ENCODE results near the gene SSTR4.

The SSTR4 gene

GRCh38 chr20:23007462-23007861 lies 27.6 kb upstream of the SSTR4 start:
- no peak overlapping the region for H3K27ac ChIP-seq (ENCODE audit: low read depth, low read length)
- H3K4me3 ChIP-seq (ENCODE audit: low read length), result no peak overlapping the region
- no peaks in the 10 kb centered on the region for H3K36me3 ChIP-seq (ENCODE audit: control insufficient read depth, insufficient read depth, low read length)
- no peaks in the 10 kb centered on the region for H3K4me1 ChIP-seq (ENCODE audit: control insufficient read depth, insufficient read depth, low read length)
- no peak overlapping the region for H3K9ac ChIP-seq (ENCODE audit: low read length)
- H3K27me3 ChIP-seq (ENCODE audit: control insufficient read depth, insufficient read depth, low read length), result no peaks in the 10 kb centered on the region

DNA sequence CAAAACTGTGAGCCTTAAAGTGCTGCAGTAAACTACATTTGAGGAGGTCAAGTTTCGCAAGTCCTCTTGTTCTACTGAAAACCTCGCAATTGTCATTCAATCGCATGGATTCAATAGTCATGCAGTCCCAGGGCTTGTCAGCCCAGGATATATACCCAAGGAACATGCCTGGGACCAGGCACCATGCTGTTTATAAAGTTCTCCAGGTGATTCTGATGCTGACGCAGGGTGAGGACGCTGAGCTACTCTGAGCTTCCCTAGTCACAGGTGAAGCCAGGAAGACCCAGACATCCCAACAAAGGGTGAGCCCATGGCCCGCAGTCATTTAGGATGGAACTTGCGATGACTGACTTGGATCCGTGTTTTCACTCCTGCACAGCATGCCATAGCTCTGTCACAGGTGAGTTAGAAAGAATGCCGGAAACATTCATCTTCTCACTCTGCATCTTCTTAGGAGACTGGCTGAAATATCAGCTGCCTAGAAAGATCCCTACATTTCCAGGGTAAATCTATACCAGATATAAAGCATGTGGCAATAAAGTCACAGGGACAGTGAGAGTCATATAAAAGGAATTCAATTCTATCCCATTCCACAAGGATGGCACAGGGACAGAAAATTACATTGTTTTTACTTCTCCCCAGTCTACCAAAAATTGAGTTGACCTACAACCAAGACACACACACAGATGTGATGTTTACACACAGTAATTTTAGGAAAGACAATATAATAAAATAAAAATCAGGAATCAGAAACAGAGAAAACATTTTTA lies 27.0 kb upstream of the SSTR4 start:
- no peaks in the 10 kb centered on the region for H3K4me1 ChIP-seq (ENCODE audit: control insufficient read depth, insufficient read depth, low read length)
- H3K27me3 ChIP-seq (ENCODE audit: control insufficient read depth, insufficient read depth, low read length), result no peaks in the 10 kb centered on the region
- no peak overlapping the region for H3K27ac ChIP-seq (ENCODE audit: low read depth, low read length)
- H3K36me3 ChIP-seq (ENCODE audit: control insufficient read depth, insufficient read depth, low read length), result no peaks in the 10 kb centered on the region
- no peak overlapping the region for H3K4me3 ChIP-seq (ENCODE audit: low read length)
- H3K9ac ChIP-seq (ENCODE audit: low read length), result no peak overlapping the region

DNA sequence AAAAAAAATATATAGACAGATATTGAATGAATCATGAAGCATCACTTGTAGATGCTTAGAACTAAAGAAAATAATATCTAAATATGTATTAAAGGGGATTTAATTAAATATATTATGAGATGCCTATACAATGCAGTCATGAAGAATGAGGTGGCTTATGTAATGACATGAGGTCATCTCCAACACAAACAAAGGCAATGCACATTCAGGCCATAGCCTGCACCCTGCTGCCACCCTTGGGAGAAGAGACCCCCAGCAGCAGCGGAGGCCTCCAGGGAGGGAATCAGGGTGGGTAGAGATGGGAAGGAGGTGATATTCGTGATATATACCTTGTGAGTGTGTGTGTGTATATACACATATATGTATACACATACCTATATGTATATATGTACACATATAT lies 26.4 kb upstream of the SSTR4 start:
- Histone ChIP-seq H3K4me1 (ENCODE audit: control insufficient read depth, insufficient read depth, low read length) (no peaks in the 10 kb centered on the region), H3K4me3 (ENCODE audit: low read length) (no peak overlapping the region), H3K27ac (ENCODE audit: low read depth, low read length) (no peak overlapping the region), H3K27me3 (ENCODE audit: control insufficient read depth, insufficient read depth, low read length) (no peaks in the 10 kb centered on the region), H3K9ac (ENCODE audit: low read length) (no peak overlapping the region), H3K36me3 (ENCODE audit: control insufficient read depth, insufficient read depth, low read length) (no peaks in the 10 kb centered on the region)

GRCh38 chr20:23009636-23010035 lies 25.5 kb upstream of the SSTR4 start:
- Histone ChIP-seq H3K9ac (ENCODE audit: low read length) (no peak overlapping the region), H3K4me3 (ENCODE audit: low read length) (no peak overlapping the region), H3K4me1 (ENCODE audit: control insufficient read depth, insufficient read depth, low read length) (no peaks in the 10 kb centered on the region), H3K27me3 (ENCODE audit: control insufficient read depth, insufficient read depth, low read length) (no peaks in the 10 kb centered on the region), H3K36me3 (ENCODE audit: control insufficient read depth, insufficient read depth, low read length) (no peaks in the 10 kb centered on the region), H3K27ac (ENCODE audit: low read depth, low read length) (no peak overlapping the region)

- no peaks in the 10 kb centered on the region for H3K4me1 ChIP-seq (ENCODE audit: control insufficient read depth, insufficient read depth, low read length)
- no peak overlapping the region for H3K4me3 ChIP-seq (ENCODE audit: low read length)
- H3K27me3 ChIP-seq (ENCODE audit: control insufficient read depth, insufficient read depth, low read length), result no peaks in the 10 kb centered on the region
- H3K36me3 ChIP-seq (ENCODE audit: control insufficient read depth, insufficient read depth, low read length), result no peaks in the 10 kb centered on the region
- no peak overlapping the region for H3K27ac ChIP-seq (ENCODE audit: low read depth, low read length)
- H3K9ac ChIP-seq (ENCODE audit: low read length), result no peak overlapping the region
These were observed 25.0 kb upstream of the SSTR4 start for GRCh38 chr20:23010096-23010495.

GRCh38 chr20:23011008-23011721 lies 23.9 kb upstream of the SSTR4 start:
- Histone ChIP-seq H3K4me3 (ENCODE audit: low read length) (no peak overlapping the region), H3K27me3 (ENCODE audit: control insufficient read depth, insufficient read depth, low read length) (no peaks in the 10 kb centered on the region), H3K9ac (ENCODE audit: low read length) (no peak overlapping the region), H3K27ac (ENCODE audit: low read depth, low read length) (no peak overlapping the region), H3K36me3 (ENCODE audit: control insufficient read depth, insufficient read depth, low read length) (no peaks in the 10 kb centered on the region), H3K4me1 (ENCODE audit: control insufficient read depth, insufficient read depth, low read length) (no peaks in the 10 kb centered on the region)

DNA sequence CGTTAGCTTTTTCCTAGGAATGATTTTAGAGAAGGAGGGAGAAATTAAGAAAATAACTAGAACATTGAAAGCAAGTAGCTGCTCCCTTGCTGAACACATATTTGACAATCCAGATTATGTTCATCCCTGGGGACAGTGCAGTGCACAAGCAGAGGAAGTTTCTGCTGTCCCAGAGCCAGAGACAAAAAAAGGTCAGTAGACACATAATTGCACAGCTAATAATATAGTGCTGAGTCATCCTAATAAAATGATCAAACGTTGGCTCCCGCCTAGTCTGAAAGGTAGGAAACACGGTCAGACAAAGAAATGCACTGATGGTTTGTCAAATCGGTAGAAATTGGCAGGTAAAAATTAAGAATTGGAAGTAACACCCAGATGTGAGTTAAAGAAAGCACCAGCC lies 21.7 kb upstream of the SSTR4 start:
- Histone ChIP-seq H3K9ac (ENCODE audit: low read length) (no peak overlapping the region), H3K27me3 (ENCODE audit: control insufficient read depth, insufficient read depth, low read length) (no peaks in the 10 kb centered on the region), H3K36me3 (ENCODE audit: control insufficient read depth, insufficient read depth, low read length) (no peaks in the 10 kb centered on the region), H3K4me3 (ENCODE audit: low read length) (no peak overlapping the region), H3K4me1 (ENCODE audit: control insufficient read depth, insufficient read depth, low read length) (no peaks in the 10 kb centered on the region), H3K27ac (ENCODE audit: low read depth, low read length) (no peak overlapping the region)

- H3K27ac ChIP-seq (ENCODE audit: low read depth, low read length), result no peak overlapping the region
- no peaks in the 10 kb centered on the region for H3K36me3 ChIP-seq (ENCODE audit: control insufficient read depth, insufficient read depth, low read length)
- no peak overlapping the region for H3K4me3 ChIP-seq (ENCODE audit: low read length)
- H3K4me1 ChIP-seq (ENCODE audit: control insufficient read depth, insufficient read depth, low read length), result no peaks in the 10 kb centered on the region
- no peaks in the 10 kb centered on the region for H3K27me3 ChIP-seq (ENCODE audit: control insufficient read depth, insufficient read depth, low read length)
- H3K9ac ChIP-seq (ENCODE audit: low read length), result no peak overlapping the region
These were observed 17.6 kb upstream of the SSTR4 start for GRCh38 chr20:23017516-23017915.

- no peak overlapping the region for H3K9ac ChIP-seq (ENCODE audit: low read length)
- H3K27ac ChIP-seq (ENCODE audit: low read depth, low read length), result no peak overlapping the region
- no peaks in the 10 kb centered on the region for H3K36me3 ChIP-seq (ENCODE audit: control insufficient read depth, insufficient read depth, low read length)
- H3K27me3 ChIP-seq (ENCODE audit: control insufficient read depth, insufficient read depth, low read length), result no peaks in the 10 kb centered on the region
- no peaks in the 10 kb centered on the region for H3K4me1 ChIP-seq (ENCODE audit: control insufficient read depth, insufficient read depth, low read length)
- H3K4me3 ChIP-seq (ENCODE audit: low read length), result no peak overlapping the region
These were observed 16.7 kb upstream of the SSTR4 start for GRCh38 chr20:23018432-23018831.

- Histone ChIP-seq H3K9ac (ENCODE audit: low read length) (no peak overlapping the region), H3K27ac (ENCODE audit: low read depth, low read length) (no peak overlapping the region), H3K4me3 (ENCODE audit: low read length) (no peak overlapping the region), H3K36me3 (ENCODE audit: control insufficient read depth, insufficient read depth, low read length) (no peaks in the 10 kb centered on the region), H3K4me1 (ENCODE audit: control insufficient read depth, insufficient read depth, low read length) (no peaks in the 10 kb centered on the region), H3K27me3 (ENCODE audit: control insufficient read depth, insufficient read depth, low read length) (no peaks in the 10 kb centered on the region)
These were observed 16.2 kb upstream of the SSTR4 start for GRCh38 chr20:23018941-23019340.

GRCh38 chr20:23019403-23019802 lies 15.7 kb upstream of the SSTR4 start:
- Histone ChIP-seq H3K27me3 (ENCODE audit: control insufficient read depth, insufficient read depth, low read length) (no peaks in the 10 kb centered on the region), H3K9ac (ENCODE audit: low read length) (no peak overlapping the region), H3K27ac (ENCODE audit: low read depth, low read length) (no peak overlapping the region), H3K4me1 (ENCODE audit: control insufficient read depth, insufficient read depth, low read length) (no peaks in the 10 kb centered on the region), H3K36me3 (ENCODE audit: control insufficient read depth, insufficient read depth, low read length) (no peaks in the 10 kb centered on the region), H3K4me3 (ENCODE audit: low read length) (no peak overlapping the region)

DNA sequence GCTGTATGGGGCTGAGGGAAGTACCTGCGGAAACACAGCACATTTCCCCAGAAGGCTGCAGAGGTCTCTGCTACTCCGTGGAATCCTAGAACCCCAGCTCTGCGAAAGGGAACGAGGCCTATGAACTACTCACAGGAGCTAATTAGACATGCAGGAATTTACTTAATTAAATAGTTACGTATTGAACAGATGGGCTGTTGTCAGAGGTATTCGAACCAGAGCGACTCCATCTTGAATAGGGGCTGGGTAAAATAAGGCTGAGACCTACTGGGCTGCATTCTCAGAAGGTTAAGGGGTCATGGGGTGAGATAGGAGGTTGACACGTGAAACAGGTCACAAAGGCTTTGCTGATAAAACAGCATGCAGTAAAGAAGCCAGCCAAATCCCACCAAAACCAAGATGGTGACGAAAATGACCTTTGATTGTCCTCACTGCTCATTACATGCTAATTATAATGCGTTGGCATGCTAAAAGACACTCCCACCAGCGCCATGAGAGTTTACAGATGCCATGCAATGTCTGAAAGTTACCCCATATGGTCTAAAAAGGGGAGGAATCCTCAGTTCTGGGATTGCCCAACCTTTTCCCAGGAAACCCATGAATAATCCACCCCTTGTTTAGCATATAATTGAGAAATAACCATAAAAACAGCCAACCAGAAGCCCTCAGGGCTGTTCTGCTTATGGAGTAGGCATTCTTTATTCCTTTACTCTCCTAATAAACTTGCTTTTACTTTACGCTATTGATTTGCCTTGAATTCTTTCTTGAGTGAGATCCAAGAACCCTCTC lies 14.7 kb upstream of the SSTR4 start:
- H3K9ac ChIP-seq (ENCODE audit: low read length), result no peak overlapping the region
- H3K4me3 ChIP-seq (ENCODE audit: low read length), result no peak overlapping the region
- no peaks in the 10 kb centered on the region for H3K27me3 ChIP-seq (ENCODE audit: control insufficient read depth, insufficient read depth, low read length)
- H3K27ac ChIP-seq (ENCODE audit: low read depth, low read length), result no peak overlapping the region
- H3K36me3 ChIP-seq (ENCODE audit: control insufficient read depth, insufficient read depth, low read length), result no peaks in the 10 kb centered on the region
- no peaks in the 10 kb centered on the region for H3K4me1 ChIP-seq (ENCODE audit: control insufficient read depth, insufficient read depth, low read length)

Measured in rectal smooth muscle tissue (tissue), 1 donor.